ENCODE measurements around the gene SPOCK1.
A peak's percentile ranks its signal among the peaks of the same experiment; 100 is the strongest.
"Not testable (repeated sequence)": the region's sequence is repeated elsewhere in the genome, so short reads cannot be mapped to it uniquely, and the experiment has no call there.

Gene SPOCK1

GRCh38 chr5:137498736-137499505 is at the start of gene SPOCK1:
SPOCK1 (minus strand) TSS chr5:137499326.
- peak; percentile 75 for TF ChIP-seq CTCF (IDR thresholded peaks at IDR 0.05; ENCODE audit: borderline replicate concordance, insufficient read depth, low read depth, low read length)
- H3K4me3 ChIP-seq (ENCODE audit: low read depth, low read length) = no peak within 1 kb of the TSS

GRCh38 chr5:137545956-137546355 is 46.8 kb upstream of the SPOCK1 start:
- no peak for TF ChIP-seq CTCF (IDR thresholded peaks at IDR 0.05; ENCODE audit: borderline replicate concordance, insufficient read depth, low read depth, low read length)
- no peak overlapping the region for H3K4me3 ChIP-seq (ENCODE audit: low read depth, low read length)

GRCh38 chr5:137535449-137535848 is 36.3 kb upstream of the SPOCK1 start:
- H3K4me3 ChIP-seq (ENCODE audit: low read depth, low read length) = not testable (repeated sequence)

- H3K4me3 ChIP-seq (ENCODE audit: low read depth, low read length) = no peak overlapping the region
- TF ChIP-seq CTCF (IDR thresholded peaks at IDR 0.05; ENCODE audit: borderline replicate concordance, insufficient read depth, low read depth, low read length) = no peak
Observed at GRCh38 chr5:137533963-137534362, 34.8 kb upstream of the SPOCK1 start.

- H3K4me3 ChIP-seq (ENCODE audit: low read depth, low read length) = no peak overlapping the region
- no peak for TF ChIP-seq CTCF (IDR thresholded peaks at IDR 0.05; ENCODE audit: borderline replicate concordance, insufficient read depth, low read depth, low read length)
Observed at GRCh38 chr5:137531266-137531665, 32.1 kb upstream of the SPOCK1 start.

GRCh38 chr5:137521246-137521645 is 22.1 kb upstream of the SPOCK1 start:
- TF ChIP-seq CTCF (IDR thresholded peaks at IDR 0.05; ENCODE audit: borderline replicate concordance, insufficient read depth, low read depth, low read length) = no peak

GRCh38 chr5:137516961-137517360 is 17.8 kb upstream of the SPOCK1 start:
- no peak overlapping the region for H3K4me3 ChIP-seq (ENCODE audit: low read depth, low read length)
- TF ChIP-seq CTCF (IDR thresholded peaks at IDR 0.05; ENCODE audit: borderline replicate concordance, insufficient read depth, low read depth, low read length) = no peak

More at GRCh38 chr5:137521246-137521645, 22.1 kb upstream of the SPOCK1 start:
- H3K4me3 ChIP-seq (ENCODE audit: low read depth, low read length) = no peak overlapping the region

Data from GM12875 (cell line).